ENCODE results near the gene PHF3.

Gene PHF3

GRCh38 chr6:63660757-63661156 is 25.2 kb downstream of the PHF3 start:
- H3K36me3 ChIP-seq = no peaks in the 10 kb centered on the region
- no peaks in the 10 kb centered on the region for H3K9me3 ChIP-seq (ENCODE audit: severe bottlenecking)
- no peaks in the 10 kb centered on the region for H3K27me3 ChIP-seq (ENCODE audit: insufficient read depth, low read depth, severe bottlenecking)
- no peak overlapping the region for H3K27ac ChIP-seq
- H3K4me3 ChIP-seq (ENCODE audit: low read depth, low read length) = no peak overlapping the region
- DNase-seq = no peak
- TF ChIP-seq CTCF (IDR thresholded peaks at IDR 0.05; ENCODE audit: low read depth, low read length) = no peak

GRCh38 chr6:63661769-63662168 is 26.2 kb downstream of the PHF3 start:
- no peak overlapping the region for H3K4me3 ChIP-seq (ENCODE audit: low read depth, low read length)
- TF ChIP-seq CTCF (IDR thresholded peaks at IDR 0.05; ENCODE audit: low read depth, low read length) = no peak
- no peaks in the 10 kb centered on the region for H3K9me3 ChIP-seq (ENCODE audit: severe bottlenecking)
- no peak for DNase-seq
- H3K36me3 ChIP-seq = no peaks in the 10 kb centered on the region
- no peaks in the 10 kb centered on the region for H3K27me3 ChIP-seq (ENCODE audit: insufficient read depth, low read depth, severe bottlenecking)
- H3K27ac ChIP-seq = no peak overlapping the region

GRCh38 chr6:63663147-63663955 is 27.7 kb downstream of the PHF3 start:
- TF ChIP-seq CTCF (IDR thresholded peaks at IDR 0.05; ENCODE audit: low read depth, low read length) = no peak
- Histone ChIP-seq H3K4me3 (ENCODE audit: low read depth, low read length) (no peak overlapping the region), H3K36me3 (no peaks in the 10 kb centered on the region), H3K9me3 (ENCODE audit: severe bottlenecking) (no peaks in the 10 kb centered on the region), H3K27me3 (ENCODE audit: insufficient read depth, low read depth, severe bottlenecking) (no peaks in the 10 kb centered on the region), H3K27ac (no peak overlapping the region)
- no peak for DNase-seq

- H3K36me3 ChIP-seq = no peaks in the 10 kb centered on the region
- H3K27ac ChIP-seq = no peak overlapping the region
- no peaks in the 10 kb centered on the region for H3K27me3 ChIP-seq (ENCODE audit: insufficient read depth, low read depth, severe bottlenecking)
- DNase-seq = no peak
- H3K9me3 ChIP-seq (ENCODE audit: severe bottlenecking) = no peaks in the 10 kb centered on the region
- TF ChIP-seq CTCF (IDR thresholded peaks at IDR 0.05; ENCODE audit: low read depth, low read length) = no peak
- no peak overlapping the region for H3K4me3 ChIP-seq (ENCODE audit: low read depth, low read length)
These were observed 28.3 kb downstream of the PHF3 start for GRCh38 chr6:63663956-63664281.

GRCh38 chr6:63671098-63671754 is 35.6 kb downstream of the PHF3 start:
- H3K9me3 ChIP-seq (ENCODE audit: severe bottlenecking) = no peaks in the 10 kb centered on the region
- H3K36me3 ChIP-seq = no peaks in the 10 kb centered on the region; the same call in 1 of the 2 replicates
- no peak for DNase-seq
- no peak for TF ChIP-seq CTCF (IDR thresholded peaks at IDR 0.05; ENCODE audit: low read depth, low read length)
- no peak overlapping the region for H3K4me3 ChIP-seq (ENCODE audit: low read depth, low read length)
- no peak overlapping the region for H3K27ac ChIP-seq
- no peaks in the 10 kb centered on the region for H3K27me3 ChIP-seq (ENCODE audit: insufficient read depth, low read depth, severe bottlenecking)

Measured in WERI-Rb-1 (cell line).